WTC11 (cell line): ENCODE results near the gene CACNG1. TPM values are rescaled to one million over a fixed set of nuclear protein-coding genes. Genes with fewer than 3 reads are reported as not detected.

Experiments
- ATAC-seq: fragments of 200-7000 bp; cut with Tn5 transposase; 2 replicates; pipeline ENCODE4 v1.10.0; 2021; ENCODE audit warnings: mild to moderate bottlenecking, moderate library complexity
- CTCF ChIA-PET: fragments of 300-600 bp; sonication (Branson Sonifier 250); formaldehyde crosslinking; loops from one replicate; lab custom pipeline; 2021; ENCODE audit warnings: antibody characterized with exemption; lab: Charles Lee
- POLR2A ChIA-PET: fragments of 350-600 bp; sonication (Branson Sonifier 250); formaldehyde crosslinking; loops from one replicate; lab custom pipeline; 2021; ENCODE audit warnings: antibody characterized with exemption; lab: Charles Lee
- DNase-seq: peaks from one replicate; pipeline ENCODE4 v3.0.0; 2021; ENCODE audit warnings: low spot score
- H3K27ac Mint-ChIP-seq: 2 replicates; pipeline ENCODE4 v1.8.0; 2021; ENCODE audit warnings: mixed read lengths
- H3K27me3 Mint-ChIP-seq: 2 replicates; pipeline ENCODE4 v1.8.0; 2021; ENCODE audit warnings: low read depth, mild to moderate bottlenecking, moderate library complexity, mixed read lengths
- H3K36me3 Mint-ChIP-seq: 2 replicates; pipeline ENCODE4 v1.8.0; 2021; ENCODE audit warnings: mixed read lengths
- H3K4me1 Mint-ChIP-seq: 2 replicates; pipeline ENCODE4 v1.8.0; 2022; ENCODE audit warnings: mixed read lengths
- H3K4me3 Mint-ChIP-seq: 2 replicates; pipeline ENCODE4 v1.8.0; 2021; ENCODE audit warnings: mild to moderate bottlenecking, moderate library complexity, mixed read lengths
- H3K9me3 Mint-ChIP-seq: 2 replicates; pipeline ENCODE4 v1.8.0; 2021; ENCODE audit warnings: mixed read lengths
- ATF1 ChIP-seq: sonication (generic); formaldehyde crosslinking; IDR thresholded peaks from 2 replicates; pipeline ENCODE4 v1.8.1; 2023; ENCODE audit warnings: mild to moderate bottlenecking, moderate library complexity, missing genetic modification reagents
- ATF2 ChIP-seq: sonication (generic); formaldehyde crosslinking; IDR thresholded peaks from 2 replicates; pipeline ENCODE4 v1.8.1; 2022; ENCODE audit warnings: low read depth, missing genetic modification reagents, borderline replicate concordance
- ATF3 ChIP-seq: sonication (generic); formaldehyde crosslinking; conservative IDR thresholded peaks from 2 replicates; pipeline ENCODE4 v1.8.1; 2022; ENCODE audit warnings: mild to moderate bottlenecking, missing genetic modification reagents
- CREB1 ChIP-seq: sonication (generic); formaldehyde crosslinking; IDR thresholded peaks from 2 replicates; pipeline ENCODE4 v1.8.0; 2023; ENCODE audit warnings: mild to moderate bottlenecking, missing genetic modification reagents
- CTCF ChIP-seq: fragments of 200-600 bp; IDR thresholded peaks from 2 replicates; pipeline ENCODE4 v1.8.0; 2022; ENCODE audit warnings: antibody characterized with exemption
- FOXJ3 ChIP-seq: sonication (generic); formaldehyde crosslinking; IDR thresholded peaks from 2 replicates; pipeline ENCODE4 v1.9.0; 2021; ENCODE audit warnings: missing genetic modification reagents, mild to moderate bottlenecking, borderline replicate concordance
- FOXP4 ChIP-seq: sonication (generic); formaldehyde crosslinking; IDR thresholded peaks from 2 replicates; pipeline ENCODE4 v1.8.0; 2022; ENCODE audit warnings: mild to moderate bottlenecking, missing genetic modification reagents
- GABPB1 ChIP-seq: sonication (generic); formaldehyde crosslinking; IDR thresholded peaks from 2 replicates; pipeline ENCODE4 v1.8.1; 2023; ENCODE audit warnings: mild to moderate bottlenecking, missing genetic modification reagents
- GTF2I ChIP-seq: fragments of 250-450 bp; sonication (Bioruptor Pico); conservative IDR thresholded peaks from 2 replicates; pipeline ENCODE4 v1.4.0; 2021; ENCODE audit warnings: mild to moderate bottlenecking
- HMGA2 ChIP-seq: fragments of 250-450 bp; sonication (Bioruptor Pico); IDR thresholded peaks from 2 replicates; pipeline ENCODE4 v1.4.0; 2021; ENCODE audit warnings: mild to moderate bottlenecking, moderate library complexity
- IRF2 ChIP-seq: sonication (generic); formaldehyde crosslinking; IDR thresholded peaks from 2 replicates; pipeline ENCODE4 v1.8.0; 2022; ENCODE audit warnings: low read depth, missing genetic modification reagents, borderline replicate concordance
- KAT7 ChIP-seq: sonication (generic); formaldehyde crosslinking; IDR thresholded peaks from 2 replicates; pipeline ENCODE4 v1.8.1; 2023; ENCODE audit warnings: missing genetic modification reagents, mild to moderate bottlenecking, borderline replicate concordance
- MLX ChIP-seq: sonication (generic); formaldehyde crosslinking; IDR thresholded peaks from 2 replicates; pipeline ENCODE4 v1.8.1; 2023; ENCODE audit warnings: mild to moderate bottlenecking, missing genetic modification reagents, moderate library complexity
- TEAD1 ChIP-seq: sonication (generic); formaldehyde crosslinking; IDR thresholded peaks from 2 replicates; pipeline ENCODE4 v1.8.0; 2022; ENCODE audit warnings: mild to moderate bottlenecking, missing genetic modification reagents
- TEAD4 ChIP-seq: sonication (generic); formaldehyde crosslinking; IDR thresholded peaks from 2 replicates; pipeline ENCODE4 v1.8.0; 2022; ENCODE audit warnings: mild to moderate bottlenecking, missing genetic modification reagents
- USF1 ChIP-seq: sonication (generic); formaldehyde crosslinking; IDR thresholded peaks from 2 replicates; pipeline ENCODE4 v1.8.0; 2022; ENCODE audit warnings: mild to moderate bottlenecking, missing genetic modification reagents
- USF2 ChIP-seq: sonication (generic); formaldehyde crosslinking; IDR thresholded peaks from 2 replicates; pipeline ENCODE4 v1.8.1; 2023; ENCODE audit warnings: mild to moderate bottlenecking, missing genetic modification reagents, moderate library complexity
- ZBTB21 ChIP-seq: sonication (generic); formaldehyde crosslinking; IDR thresholded peaks from 2 replicates; pipeline ENCODE4 v1.8.1; 2023; ENCODE audit warnings: mild to moderate bottlenecking, missing genetic modification reagents, borderline replicate concordance
- ZNF121 ChIP-seq: sonication (generic); formaldehyde crosslinking; IDR thresholded peaks from 2 replicates; pipeline ENCODE4 v1.8.0; 2023; ENCODE audit warnings: missing genetic modification reagents
- ZNF232 ChIP-seq: sonication (generic); formaldehyde crosslinking; IDR thresholded peaks from 2 replicates; pipeline ENCODE4 v1.8.0; 2022; ENCODE audit warnings: mild to moderate bottlenecking, missing genetic modification reagents
- ZNF281 ChIP-seq: sonication (generic); formaldehyde crosslinking; IDR thresholded peaks from 2 replicates; pipeline ENCODE4 v1.8.0; 2023; ENCODE audit warnings: mild to moderate bottlenecking, missing genetic modification reagents
- ZNF317 ChIP-seq: sonication (generic); formaldehyde crosslinking; IDR thresholded peaks from 2 replicates; pipeline ENCODE4 v1.8.1; 2023; ENCODE audit warnings: low read depth, mild to moderate bottlenecking, moderate library complexity, missing genetic modification reagents, borderline replicate concordance
- total RNA-seq: library from RNA; stranded (reverse); gene quantifications from 3 replicates; pipeline ENCODE4 v1.2.3, GENCODE V29; 2021

The CACNG1 gene
- total RNA-seq, 1 experiment from 2014 or later = not detected

GRCh38 chr17:66996926-66997325 is 47.4 kb upstream of the CACNG1 start (continued):
- TF ChIP-seq IRF2 (CRISPR knock-in tag) = no peak
- TF ChIP-seq CTCF = no peak
- no peak for TF ChIP-seq KAT7 (CRISPR knock-in tag)
- no peak for TF ChIP-seq TEAD1
- no peak for TF ChIP-seq ZNF281 (CRISPR knock-in tag)
- TF ChIP-seq ATF2 (CRISPR knock-in tag) = no peak
- no peak for TF ChIP-seq ZNF317 (CRISPR knock-in tag)
- TF ChIP-seq MLX = no peak

- no peak overlapping the region for H3K4me3 Mint-ChIP-seq
- H3K27me3 Mint-ChIP-seq = peaks cover 5% of the 10 kb centered on the region; the same call in 1 of the 2 replicates
- H3K4me1 Mint-ChIP-seq = no peaks in the 10 kb centered on the region
- ChIA-PET POLR2A (no interaction called here), CTCF (interaction anchor here (2.5 kb wide), 1 partner anchor 13 kb away, joined by 9 read pairs; no protein-coding TSS in a partner anchor)
- H3K27ac Mint-ChIP-seq = no peak overlapping the region
- TF ChIP-seq GABPB1 (no peak), ZNF121 (CRISPR knock-in tag) (no peak), ATF1 (CRISPR knock-in tag) (no peak), ZNF232 (no peak), CTCF (no peak), ATF3 (CRISPR knock-in tag) (no peak), CREB1 (CRISPR knock-in tag) (no peak), HMGA2 (CRISPR knock-in tag) (no peak), FOXJ3 (CRISPR knock-in tag) (no peak), USF1 (CRISPR knock-in tag) (no peak), ZNF317 (CRISPR knock-in tag) (no peak), FOXP4 (CRISPR knock-in tag) (no peak), GTF2I (CRISPR knock-in tag) (no peak), TEAD4 (CRISPR knock-in tag) (no peak), ZBTB21 (CRISPR knock-in tag) (no peak), USF2 (no peak)
- no peaks in the 10 kb centered on the region for H3K36me3 Mint-ChIP-seq
- H3K9me3 Mint-ChIP-seq = peaks cover 12% of the 10 kb centered on the region
- ATAC-seq = no peak
- no peak for DNase-seq
Observed at GRCh38 chr17:67003231-67003630, 41.1 kb upstream of the CACNG1 start.
